ENCODE measurements around the gene POLD3.
"Not testable (repeated sequence)": the region's sequence is repeated elsewhere in the genome, so short reads cannot be mapped to it uniquely, and the experiment has no call there.

POLD3 gene

GRCh38 chr11:74583024-74583624 lies 9.3 kb upstream of the POLD3 start:
- no peak for DNase-seq

- not testable (repeated sequence) for DNase-seq
Measured at GRCh38 chr11:74590492-74590891, 1.9 kb upstream of the POLD3 start.

GRCh38 chr11:74592063-74592440 lies 330 bp upstream of the POLD3 start:
- DNase-seq, result no peak

- no peak for DNase-seq
Measured at GRCh38 chr11:74593463-74593862, 1.1 kb downstream of the POLD3 start.

GRCh38 chr11:74602637-74603556 lies 10.5 kb downstream of the POLD3 start:
- DNase-seq, result no peak

GRCh38 chr11:74603845-74604244 lies 11.5 kb downstream of the POLD3 start:
- no peak for DNase-seq

GRCh38 chr11:74604311-74604710 lies 11.9 kb downstream of the POLD3 start:
- no peak for DNase-seq

- no peak for DNase-seq
Measured at GRCh38 chr11:74605403-74605802, 13.0 kb downstream of the POLD3 start.

GRCh38 chr11:74608431-74608830 lies 16.0 kb downstream of the POLD3 start:
- DNase-seq, result no peak

GRCh38 chr11:74611369-74611861 lies 19.0 kb downstream of the POLD3 start:
- DNase-seq, result no peak

- DNase-seq, result no peak
Measured at GRCh38 chr11:74612877-74613276, 20.5 kb downstream of the POLD3 start.

GRCh38 chr11:74615311-74615710 lies 22.9 kb downstream of the POLD3 start:
- DNase-seq, result no peak

GRCh38 chr11:74615988-74616387 lies 23.6 kb downstream of the POLD3 start:
- no peak for DNase-seq

GRCh38 chr11:74620531-74620930 lies 28.1 kb downstream of the POLD3 start:
- no peak for DNase-seq

GRCh38 chr11:74626130-74626529 lies 33.7 kb downstream of the POLD3 start:
- no peak for DNase-seq

GRCh38 chr11:74626604-74627003 lies 34.2 kb downstream of the POLD3 start:
- no peak for DNase-seq

- no peak for DNase-seq
Measured at GRCh38 chr11:74627381-74627780, 35.0 kb downstream of the POLD3 start.

GRCh38 chr11:74630043-74630442 lies 37.7 kb downstream of the POLD3 start:
- no peak for DNase-seq

- no peak for DNase-seq
Measured at GRCh38 chr11:74633406-74634393, 41.3 kb downstream of the POLD3 start.

- DNase-seq, result no peak
Measured at GRCh38 chr11:74634537-74634936, 42.2 kb downstream of the POLD3 start.

GRCh38 chr11:74636630-74637184 lies 44.3 kb downstream of the POLD3 start:
- no peak for DNase-seq

- DNase-seq, result no peak
Measured at GRCh38 chr11:74637700-74638099, 45.3 kb downstream of the POLD3 start.

- no peak for DNase-seq
Measured at GRCh38 chr11:74638869-74639268, 46.5 kb downstream of the POLD3 start.
